CD4-positive, alpha-beta T cell treated with Interleukin-21 for 1 hour (primary cell): Measurements from ENCODE around the gene XYLT1.

ENCODE experiments used
- DNase-seq: peaks from one replicate; pipeline ENCODE4 v3.0.0-alpha.2; 2020

Gene XYLT1

DNA sequence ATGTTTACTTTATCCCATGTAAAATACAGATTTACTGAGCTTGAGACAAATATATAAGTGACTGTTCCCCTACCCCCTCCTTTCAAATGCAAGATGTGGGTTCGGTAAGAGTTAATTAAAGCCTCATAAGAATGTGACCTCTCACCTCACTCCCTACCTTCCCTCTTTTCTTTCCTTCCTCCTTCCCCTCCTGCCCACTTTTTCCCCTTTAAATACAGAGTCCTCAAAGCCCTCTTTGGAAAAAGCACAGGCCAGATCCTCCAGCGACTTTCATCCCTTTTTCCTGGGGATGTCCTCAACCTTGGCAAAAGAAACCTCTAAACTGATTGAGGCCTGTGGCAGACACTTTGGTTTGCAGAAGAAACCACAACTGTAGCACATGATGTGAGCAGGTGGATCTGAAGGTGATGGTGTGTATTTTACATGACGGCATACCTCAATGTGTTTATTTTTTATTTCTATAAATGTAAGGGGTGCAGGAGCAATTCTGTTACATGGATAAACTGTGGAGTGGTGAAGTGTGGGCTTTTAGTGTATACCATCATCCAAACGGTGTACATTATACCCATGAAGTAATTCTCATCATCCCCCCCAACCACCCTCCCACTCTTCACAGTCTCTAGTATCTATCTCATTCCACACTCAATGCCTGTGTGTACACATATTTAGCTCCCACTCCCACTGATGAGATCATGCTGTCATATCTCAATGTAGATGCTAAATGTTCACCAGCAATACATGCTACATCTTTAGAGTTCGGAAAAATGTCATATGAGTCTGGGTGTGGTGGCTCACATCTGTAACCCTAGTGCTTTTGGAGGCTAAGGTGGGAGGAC lies 77.7 kb downstream of the XYLT1 start:
- DNase-seq = no peak

DNA sequence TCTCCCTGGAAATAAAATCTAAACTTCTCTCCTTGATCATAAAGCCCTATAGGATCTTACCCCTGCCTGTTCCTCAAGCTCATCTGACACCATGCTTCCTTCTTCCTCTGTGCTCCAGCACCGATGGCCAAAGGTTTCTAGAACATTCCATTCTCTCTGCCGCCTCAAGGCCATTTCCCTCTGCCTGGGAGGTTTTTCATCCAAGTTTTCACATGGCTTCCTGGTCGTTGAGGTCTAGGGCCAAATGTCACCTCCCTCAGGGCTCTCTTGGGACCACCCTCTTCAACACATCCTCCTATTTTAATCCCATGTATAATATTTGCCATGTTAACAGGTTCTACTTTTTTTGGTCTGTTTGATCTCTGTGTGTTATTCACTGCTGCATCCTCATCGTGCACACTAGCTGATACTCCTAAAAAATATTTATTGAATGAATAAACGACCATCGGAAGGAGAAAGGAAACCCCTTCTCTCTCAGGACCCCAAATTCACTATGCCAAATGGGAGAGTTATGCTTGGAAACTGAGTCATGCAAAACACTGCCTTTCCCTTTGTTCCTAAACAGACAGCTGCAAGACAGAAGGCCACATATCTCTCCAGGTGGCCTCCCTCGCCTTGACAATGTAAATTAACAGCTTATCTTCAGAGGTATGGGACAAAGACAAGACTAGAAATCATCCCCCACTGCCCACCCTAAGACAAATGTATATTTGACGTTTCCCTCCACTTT lies 78.5 kb downstream of the XYLT1 start:
- no peak for DNase-seq

DNA sequence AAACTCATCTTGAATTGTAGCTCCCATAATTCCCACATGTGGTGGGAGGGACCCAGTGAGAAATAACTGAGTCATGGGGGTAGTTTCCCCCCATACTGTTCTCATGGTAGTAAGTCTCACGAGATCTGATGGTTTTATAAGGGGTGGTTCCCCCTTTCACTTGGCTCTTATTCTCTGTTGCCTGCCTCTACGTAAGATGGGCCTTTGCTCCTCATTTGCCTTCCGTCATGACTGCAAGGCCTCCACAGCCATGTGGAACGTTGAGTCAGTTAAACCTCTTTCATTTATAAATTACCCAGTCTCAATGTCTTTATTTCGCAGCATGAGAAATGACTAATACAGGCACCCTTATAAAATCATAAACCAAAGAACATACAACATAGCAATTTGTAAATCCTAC lies 79.0 kb downstream of the XYLT1 start:
- DNase-seq = no peak

- no peak for DNase-seq
These were observed 81.4 kb downstream of the XYLT1 start for GRCh38 chr16:17389384-17389783.

DNA sequence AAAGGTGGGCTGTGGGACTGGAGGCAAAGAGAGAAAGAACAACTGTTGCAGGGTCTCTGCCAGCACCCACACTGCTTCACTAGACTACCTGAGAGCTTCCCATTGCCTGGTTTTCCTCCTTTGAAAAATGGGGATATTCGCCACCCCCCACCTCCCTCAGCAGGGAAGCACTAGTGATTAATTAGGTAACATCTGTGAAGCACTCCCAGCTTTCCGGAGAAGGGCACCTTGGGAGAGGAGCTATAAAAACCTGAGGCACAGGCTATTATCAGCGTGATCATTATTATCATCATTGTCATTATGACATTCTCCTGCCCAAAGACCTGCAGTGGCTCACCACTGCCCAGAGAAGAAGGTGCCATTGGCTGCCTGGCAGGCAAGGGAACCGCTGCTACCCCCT lies 83.5 kb downstream of the XYLT1 start:
- DNase-seq = no peak

DNA sequence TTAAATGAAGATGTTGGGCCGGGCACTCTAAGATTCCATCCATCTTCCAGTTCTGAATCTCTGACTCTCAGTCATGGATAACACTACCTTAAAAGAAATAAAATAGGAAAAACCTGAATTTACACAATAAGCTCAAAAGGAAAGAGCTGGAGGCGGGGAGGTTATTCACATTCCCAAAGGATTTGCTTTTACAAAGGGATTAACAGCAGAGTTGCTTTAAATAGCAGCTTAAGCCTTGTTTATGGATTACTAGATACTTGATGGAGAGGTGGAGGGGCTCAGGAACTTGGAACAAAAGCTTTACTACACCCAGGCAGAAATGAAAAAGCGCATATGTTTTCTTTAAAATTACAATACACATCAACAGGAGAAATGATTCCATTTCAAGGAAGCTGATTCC lies 84.5 kb downstream of the XYLT1 start:
- DNase-seq = no peak

DNA sequence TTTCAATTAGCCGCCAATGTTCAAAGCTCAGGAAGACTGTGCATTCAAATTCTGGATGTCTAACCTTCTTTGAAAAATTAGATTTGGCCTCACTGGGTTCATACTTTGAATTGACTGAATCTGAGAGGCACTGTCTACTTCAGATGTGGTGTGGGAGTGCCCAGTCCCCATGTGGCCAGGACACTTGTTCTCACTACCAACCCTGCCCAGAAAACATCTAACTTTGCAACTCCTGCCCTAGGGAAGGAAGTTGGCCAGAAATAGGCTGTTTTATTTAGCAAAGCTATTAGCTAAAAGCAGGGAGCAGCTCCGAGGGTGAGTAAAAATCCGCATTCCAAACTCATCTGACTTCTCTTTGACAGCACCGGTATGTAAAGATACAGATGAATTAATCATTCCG lies 86.3 kb downstream of the XYLT1 start:
- DNase-seq = no peak

- no peak for DNase-seq
These were observed 87.6 kb downstream of the XYLT1 start for GRCh38 chr16:17382949-17383863.

- DNase-seq = no peak
These were observed 88.2 kb downstream of the XYLT1 start for GRCh38 chr16:17382514-17382913.

DNA sequence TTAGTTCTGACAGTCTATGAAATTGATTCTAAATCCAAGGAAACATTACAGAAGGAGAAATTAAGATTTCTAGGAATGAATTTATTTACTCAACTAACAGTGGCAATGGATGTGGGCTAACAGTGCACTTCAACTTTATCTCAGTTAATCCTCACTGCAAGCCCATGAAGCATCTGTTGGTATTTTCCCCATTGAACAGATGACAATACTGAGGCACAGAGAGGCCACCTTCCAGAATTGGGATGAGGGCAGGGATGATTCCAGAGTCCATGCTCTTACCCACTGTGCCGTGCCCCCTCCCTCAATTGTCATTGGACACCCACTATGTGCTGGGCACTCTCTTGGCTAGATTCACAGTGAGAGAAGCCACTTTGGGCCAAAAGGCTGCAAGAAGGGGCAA lies 89.0 kb downstream of the XYLT1 start:
- DNase-seq = no peak

DNA sequence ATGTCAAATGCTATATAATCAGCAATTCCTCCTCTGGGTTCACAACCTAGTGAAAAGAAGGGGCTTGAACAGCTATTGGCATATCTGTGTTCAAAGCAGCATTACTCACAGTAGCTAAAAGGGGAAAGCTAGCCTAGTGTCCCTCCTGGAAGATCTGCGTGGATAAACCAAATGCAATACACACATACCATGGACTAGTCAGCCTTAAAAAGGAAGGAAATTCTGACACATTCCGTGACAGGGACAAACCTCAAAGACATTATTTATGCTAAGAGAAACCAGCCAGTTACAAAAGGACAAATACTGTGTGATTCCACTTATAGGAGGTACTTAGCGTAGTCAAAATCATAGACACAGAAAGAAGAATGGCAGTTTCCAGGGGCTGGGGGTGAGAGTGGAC lies 90.1 kb downstream of the XYLT1 start:
- no peak for DNase-seq

- DNase-seq = no peak
These were observed 91.6 kb downstream of the XYLT1 start for GRCh38 chr16:17379121-17379571.

DNA sequence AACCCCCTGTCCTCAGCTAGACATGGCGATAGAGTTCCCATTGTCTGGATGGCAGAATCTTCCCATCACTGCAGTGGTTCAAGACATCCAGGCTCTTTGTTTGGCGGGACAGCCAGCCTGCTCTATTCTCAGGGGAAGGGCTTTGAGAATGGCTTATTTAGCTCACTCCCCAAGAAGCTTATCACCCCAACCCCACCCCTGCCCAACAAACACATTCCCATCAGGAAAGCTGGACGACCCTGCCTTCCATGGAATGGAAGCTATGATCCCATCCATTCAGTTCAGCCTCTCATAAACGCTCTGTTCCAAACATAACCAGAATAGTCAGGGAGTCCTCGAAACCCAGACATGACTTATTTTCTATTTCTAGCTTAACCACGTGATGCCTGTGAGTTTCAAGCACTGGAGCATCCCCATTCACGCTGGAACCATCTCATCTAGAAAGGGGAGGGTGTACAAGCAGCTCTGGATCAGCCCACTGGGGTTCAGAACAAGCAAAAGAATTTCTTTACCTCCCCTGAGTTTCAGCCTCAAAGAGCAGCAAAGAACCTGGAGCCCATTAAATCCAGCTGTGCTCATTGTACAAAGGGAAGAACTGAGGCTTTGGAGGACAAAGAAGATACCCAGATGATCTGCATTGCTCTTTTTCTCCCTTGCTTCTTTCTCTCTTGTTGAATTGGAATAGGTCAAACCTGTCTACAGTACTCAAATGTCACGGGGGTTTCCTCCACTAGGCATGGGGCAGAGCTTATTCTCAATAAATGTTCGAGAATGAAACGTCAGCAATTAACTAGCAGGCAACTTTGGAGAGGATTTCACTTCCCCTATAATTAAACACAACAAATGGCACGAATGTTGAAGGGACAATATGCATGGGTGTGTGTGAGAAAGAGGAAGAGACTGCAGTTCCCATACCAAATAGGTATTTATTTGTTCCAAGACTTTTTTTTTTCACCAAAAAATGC lies 93.1 kb downstream of the XYLT1 start:
- no peak for DNase-seq

GRCh38 chr16:17375461-17376304 lies 95.1 kb downstream of the XYLT1 start:
- DNase-seq = no peak

- no peak for DNase-seq
These were observed 96.0 kb downstream of the XYLT1 start for GRCh38 chr16:17374668-17375255.

DNA sequence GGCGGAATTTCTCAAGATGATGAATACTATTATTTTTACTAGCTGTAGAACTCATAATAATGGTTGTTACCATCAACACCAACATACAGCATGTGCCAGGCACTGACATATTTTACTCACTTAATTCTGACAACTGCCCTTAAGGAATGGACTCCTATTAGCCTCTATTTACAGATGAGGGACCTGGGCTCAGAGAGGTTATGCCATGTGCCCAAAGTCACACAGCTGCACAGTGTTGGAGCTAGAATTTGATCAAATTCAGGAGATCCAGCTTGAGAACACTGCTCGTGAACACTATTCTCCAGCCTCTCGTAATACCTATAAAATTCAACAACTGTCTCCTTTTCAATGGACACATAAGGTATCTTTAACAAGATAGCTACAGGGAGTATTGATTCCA lies 97.2 kb downstream of the XYLT1 start:
- DNase-seq = no peak

DNA sequence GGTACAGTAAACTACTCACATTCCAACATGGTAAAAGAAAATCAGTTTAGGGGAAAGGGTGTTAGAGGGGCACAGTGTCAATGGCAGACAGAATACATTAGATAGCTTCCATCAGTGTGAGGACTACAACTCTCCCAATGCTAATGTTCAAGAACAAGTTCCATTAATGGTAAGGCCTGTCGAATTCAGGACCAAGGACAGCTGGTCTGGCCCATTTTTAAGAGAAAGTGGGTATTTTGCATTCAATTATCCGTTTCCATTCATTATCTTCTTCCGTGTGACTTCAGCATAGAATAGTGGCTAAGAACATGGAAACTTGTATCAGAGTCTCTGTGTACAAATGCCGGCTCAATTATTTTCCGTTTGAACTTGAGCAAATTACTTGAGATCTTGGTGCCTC lies 98.4 kb downstream of the XYLT1 start:
- DNase-seq = no peak

DNA sequence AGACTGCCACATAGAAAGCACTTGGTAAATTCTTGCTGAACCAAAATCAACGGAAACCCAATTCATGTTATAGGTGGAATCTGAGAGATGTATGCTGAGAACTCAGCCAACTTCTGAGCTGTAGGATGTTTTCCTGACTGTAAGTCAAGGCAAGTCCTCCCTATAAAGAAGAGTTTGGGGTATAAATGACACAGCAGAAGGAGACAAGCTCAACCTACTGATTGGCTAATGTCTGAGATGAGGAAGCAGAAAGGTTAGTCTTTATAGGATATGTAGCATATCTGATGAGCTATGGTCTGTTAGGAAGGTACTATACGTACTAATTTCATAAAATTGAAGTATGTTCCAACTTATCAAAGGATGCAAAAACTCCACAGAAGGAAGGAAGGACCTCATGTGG lies 99.5 kb downstream of the XYLT1 start:
- DNase-seq = no peak

GRCh38 chr16:17370731-17371285 lies 100.0 kb downstream of the XYLT1 start:
- no peak for DNase-seq

DNA sequence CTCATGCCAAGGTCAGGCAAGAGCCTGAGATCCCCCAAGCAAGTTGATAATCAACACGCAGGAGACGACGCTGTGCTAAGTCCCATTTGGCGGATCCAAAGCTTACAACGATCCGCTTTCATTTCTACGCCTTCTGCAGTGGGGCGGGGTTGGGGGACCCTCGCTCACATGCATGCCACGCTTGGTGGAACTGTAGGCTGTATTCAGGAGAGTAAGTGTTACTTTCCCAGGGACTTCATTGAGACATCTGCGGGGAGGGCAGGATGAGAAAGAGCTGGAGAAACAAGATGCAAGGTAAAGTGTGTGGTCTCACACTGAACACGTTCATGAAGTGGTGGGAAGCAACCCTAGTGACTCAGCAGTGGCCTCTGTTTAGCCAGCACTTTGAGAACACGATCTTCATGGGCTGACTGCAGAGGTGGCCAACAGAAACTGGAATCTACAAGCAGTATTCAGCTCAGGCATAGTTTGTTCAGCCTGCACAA lies 100.5 kb downstream of the XYLT1 start:
- no peak for DNase-seq
